Prostate gland (tissue), 2 donors: ENCODE results near the gene IGHMBP2. TPM values are rescaled to one million over a fixed set of nuclear protein-coding genes. Genes with fewer than 3 reads are reported as not detected.

ENCODE experiments used
- DNase-seq: peaks from one replicate; pipeline ENCODE4 v3.0.0-alpha.2; 2019; ENCODE audit warnings: low spot score
- H3K27ac ChIP-seq, 2 donors: fragments of 200-600 bp; sonication (generic); 2 replicates each; pipeline ENCODE4 v1.5.1; 2017 to 2019
- H3K27me3 ChIP-seq: fragments of 200-600 bp; sonication (generic); replicated peaks from 2 replicates; pipeline ENCODE4 v1.5.1; 2019; ENCODE audit not compliant: insufficient read depth
- H3K36me3 ChIP-seq, 2 donors: fragments of 200-600 bp; sonication (generic); 1 replicate in 1 of 2; 2 replicates in 1 of 2; pipeline versions ENCODE4 v1.5.1 to v1.8.1; 2017 to 2019
- H3K4me1 ChIP-seq: fragments of 200-600 bp; sonication (generic); replicated peaks from 2 replicates; pipeline ENCODE4 v1.5.1; 2019
- H3K4me3 ChIP-seq, 2 donors: fragments of 200-600 bp; sonication (generic); 2 replicates each; pipeline ENCODE4 v1.5.1; 2017 to 2019
- H3K9me3 ChIP-seq: fragments of 200-600 bp; sonication (generic); 2 replicates; pipeline ENCODE4 v1.5.1; 2017
- POLR2A ChIP-seq: fragments of 450-650 bp; IDR thresholded peaks from one replicate; pipeline ENCODE4 v1.6.1; 2016; ENCODE audit warnings: antibody characterized with exemption, mild to moderate bottlenecking
- POLR2AphosphoS5 ChIP-seq: sonication (generic); formaldehyde crosslinking; IDR thresholded peaks from one replicate; pipeline ENCODE4 v1.6.1; 2017; ENCODE audit warnings: antibody characterized with exemption
- WGBS: methylation state at CpG from one replicate; pipeline ENCODE4 v1.1.5; 2018; 5-methylcytosine and 5-hydroxymethylcytosine counted together
- intact Hi-C: fragments of 100-400 bp; cut with DNase I; formaldehyde crosslinking; loops from one replicate; pipeline ENCODE4 v1.14.2; 2022
- total RNA-seq, 2 donors: library from RNA; depleted of rRNA; stranded (reverse); fragments of >200 nt; gene quantifications; one replicate each; pipeline ENCODE4 v1.1.0, GENCODE V29; 2016
- TF ChIP-seq, protein P1 (sequence below), 4 experiments: fragments of 200-600 bp in 2 of 4; fragments of 450-650 bp in 2 of 4; sonication (generic) in 2 of 4; IDR thresholded peaks; 1 replicate in 3 of 4; 2 replicates in 1 of 4; pipeline ENCODE4 v1.5.1; 2016 to 2019; ENCODE audit warnings: antibody characterized with exemption in 4 of 4, mild to moderate bottlenecking in 2 of 4, moderate library complexity in 2 of 4

Gene IGHMBP2
- total RNA-seq, 2 donors from 2014 or later: 17.3 to 34.0 TPM

DNA sequence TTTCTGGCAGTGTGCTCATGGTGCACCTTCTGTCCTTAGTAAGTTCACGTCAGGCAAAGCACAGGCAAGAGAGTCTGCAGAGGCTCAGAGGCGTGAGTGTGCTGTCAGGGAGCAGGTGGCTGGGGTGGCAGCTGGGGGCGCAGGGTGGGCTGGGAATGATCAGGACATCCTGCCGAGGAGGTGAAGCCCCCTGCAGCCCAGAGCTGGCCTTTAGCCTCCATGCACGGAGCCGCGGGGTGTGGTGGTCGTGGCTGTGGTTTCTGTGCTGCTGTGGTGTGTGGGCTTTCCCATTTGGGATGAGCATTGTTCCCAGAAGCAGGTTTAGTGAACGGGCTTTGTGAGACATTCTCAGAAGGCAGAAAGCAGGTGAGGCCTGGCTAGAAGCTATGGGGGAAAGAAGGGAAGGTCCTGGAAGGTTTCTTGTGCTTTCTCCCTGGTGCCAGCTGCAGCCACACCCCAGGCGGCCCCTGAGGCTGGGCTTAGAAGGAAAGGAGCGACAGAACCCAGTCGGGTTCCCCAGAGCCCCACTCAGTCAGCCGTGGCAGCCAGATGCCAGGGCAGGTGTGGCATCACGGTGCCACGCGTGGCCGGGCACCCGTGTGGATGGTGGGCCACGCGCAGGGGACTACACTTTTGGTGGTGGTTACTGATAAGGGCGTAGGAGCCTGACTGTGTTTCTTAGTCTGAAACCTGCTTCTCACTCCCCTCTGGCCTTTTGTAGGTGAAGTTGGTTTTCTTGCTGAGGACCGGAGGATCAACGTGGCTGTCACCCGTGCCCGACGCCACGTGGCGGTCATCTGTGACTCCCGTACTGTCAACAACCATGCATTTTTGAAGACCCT is 32.0 kb downstream of the IGHMBP2 start:
- Histone ChIP-seq H3K4me3 (no peak overlapping the region), H3K27ac (peak overlapping the region in 1 of 2 donors; percentile 56), H3K4me1 (no peaks in the 10 kb centered on the region), H3K9me3 (no peaks in the 10 kb centered on the region), H3K36me3 (peaks cover 3 to 10% of the 10 kb centered on the region in 2 donors), H3K27me3 (no peaks in the 10 kb centered on the region)
- 92% methylated on average over 29 of the region's 29 CpGs for WGBS
- intact Hi-C loops: no loop called here
- no peak for DNase-seq
- TF ChIP-seq POLR2A: no peak
- TF ChIP-seq POLR2AphosphoS5: no peak
- TF ChIP-seq, protein P1, sequence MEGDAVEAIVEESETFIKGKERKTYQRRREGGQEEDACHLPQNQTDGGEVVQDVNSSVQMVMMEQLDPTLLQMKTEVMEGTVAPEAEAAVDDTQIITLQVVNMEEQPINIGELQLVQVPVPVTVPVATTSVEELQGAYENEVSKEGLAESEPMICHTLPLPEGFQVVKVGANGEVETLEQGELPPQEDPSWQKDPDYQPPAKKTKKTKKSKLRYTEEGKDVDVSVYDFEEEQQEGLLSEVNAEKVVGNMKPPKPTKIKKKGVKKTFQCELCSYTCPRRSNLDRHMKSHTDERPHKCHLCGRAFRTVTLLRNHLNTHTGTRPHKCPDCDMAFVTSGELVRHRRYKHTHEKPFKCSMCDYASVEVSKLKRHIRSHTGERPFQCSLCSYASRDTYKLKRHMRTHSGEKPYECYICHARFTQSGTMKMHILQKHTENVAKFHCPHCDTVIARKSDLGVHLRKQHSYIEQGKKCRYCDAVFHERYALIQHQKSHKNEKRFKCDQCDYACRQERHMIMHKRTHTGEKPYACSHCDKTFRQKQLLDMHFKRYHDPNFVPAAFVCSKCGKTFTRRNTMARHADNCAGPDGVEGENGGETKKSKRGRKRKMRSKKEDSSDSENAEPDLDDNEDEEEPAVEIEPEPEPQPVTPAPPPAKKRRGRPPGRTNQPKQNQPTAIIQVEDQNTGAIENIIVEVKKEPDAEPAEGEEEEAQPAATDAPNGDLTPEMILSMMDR (IDR thresholded peaks at IDR 0.05): no peak

DNA sequence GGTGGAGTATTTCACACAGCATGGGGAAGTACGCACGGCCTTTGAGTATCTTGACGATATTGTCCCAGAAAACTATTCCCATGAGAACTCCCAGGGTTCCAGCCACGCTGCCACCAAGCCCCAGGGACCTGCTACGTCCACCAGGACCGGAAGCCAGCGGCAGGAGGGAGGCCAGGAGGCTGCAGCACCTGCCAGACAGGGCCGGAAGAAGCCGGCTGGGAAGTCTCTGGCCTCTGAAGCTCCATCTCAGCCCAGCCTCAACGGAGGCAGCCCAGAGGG is 32.6 kb downstream of the IGHMBP2 start:
- no peak for TF ChIP-seq POLR2AphosphoS5
- no peak for TF ChIP-seq POLR2A
- TF ChIP-seq, protein P1 (IDR thresholded peaks at IDR 0.05): no peak
- intact Hi-C loops: no loop called here
- Histone ChIP-seq H3K4me1 (no peaks in the 10 kb centered on the region), H3K9me3 (no peaks in the 10 kb centered on the region), H3K27ac (no peak overlapping the region), H3K27me3 (no peaks in the 10 kb centered on the region), H3K36me3 (peaks cover 3 to 10% of the 10 kb centered on the region in 2 donors), H3K4me3 (no peak overlapping the region)
- no peak for DNase-seq
- WGBS: 98% methylated on average over 10 of the region's 10 CpGs

GRCh38 chr11:68936676-68937620 is 33.3 kb downstream of the IGHMBP2 start:
- intact Hi-C loops: no loop called here
- no peak overlapping the region for H3K27ac ChIP-seq
- WGBS: 93% methylated on average over 29 of the region's 29 CpGs
- H3K36me3 ChIP-seq: peaks cover 3 to 10% of the 10 kb centered on the region in 2 donors
- H3K4me1 ChIP-seq: no peaks in the 10 kb centered on the region
- TF ChIP-seq, protein P1 (IDR thresholded peaks at IDR 0.05): no peak
- H3K27me3 ChIP-seq: no peaks in the 10 kb centered on the region
- no peak for DNase-seq
- no peaks in the 10 kb centered on the region for H3K9me3 ChIP-seq
- H3K4me3 ChIP-seq: no peak overlapping the region

GRCh38 chr11:68938088-68938487 is 34.4 kb downstream of the IGHMBP2 start:
- Histone ChIP-seq H3K27me3 (no peaks in the 10 kb centered on the region), H3K27ac (no peak overlapping the region), H3K9me3 (no peaks in the 10 kb centered on the region), H3K4me3 (no peak overlapping the region), H3K4me1 (no peaks in the 10 kb centered on the region), H3K36me3 (peaks cover 3 to 10% of the 10 kb centered on the region in 2 donors)
- WGBS: 85% methylated on average over 18 of the region's 18 CpGs
- TF ChIP-seq POLR2AphosphoS5 (no peak), POLR2A (no peak)
- TF ChIP-seq, protein P1 (IDR thresholded peaks at IDR 0.05): no peak
- intact Hi-C loops: no loop called here
- no peak for DNase-seq
